Activated effector memory CD4-positive, alpha-beta T cell treated with Interleukin-2 at 50 U/mL for 16 hours (primary cell): ENCODE data around the gene SOX10.
"Not testable (repeated sequence)": the region's sequence is repeated elsewhere in the genome, so short reads cannot be mapped to it uniquely, and the experiment has no call there.

ENCODE experiments used
- DNase-seq: peaks from one replicate; pipeline ENCODE4 v3.0.0-alpha.2; 2020

SOX10 gene

GRCh38 chr22:37959231-37959825 lies 25.0 kb downstream of the SOX10 start:
- no peak for DNase-seq

GRCh38 chr22:37957232-37957631 lies 27.1 kb downstream of the SOX10 start:
- DNase-seq, result no peak

GRCh38 chr22:37955825-37956397 lies 28.4 kb downstream of the SOX10 start:
- DNase-seq, result not testable (repeated sequence)

GRCh38 chr22:37954686-37955085 lies 29.7 kb downstream of the SOX10 start:
- no peak for DNase-seq

- peak; percentile 91 for DNase-seq
Observed at GRCh38 chr22:37953437-37954179, 30.7 kb downstream of the SOX10 start, which contains the start of the genes C22orf23 and POLR2F. TSS of gene C22orf23 (minus strand) at chr22:37953601. CDS start at chr22:37953149, 452 bp downstream. TSS of gene POLR2F (plus strand) at chr22:37953699. CDS start at chr22:37953788, 89 bp downstream.

GRCh38 chr22:37953062-37953436 lies 31.3 kb downstream of the SOX10 start:
- DNase-seq, result no peak

- not testable (repeated sequence) for DNase-seq
Observed at GRCh38 chr22:37952629-37953028, 31.7 kb downstream of the SOX10 start.

GRCh38 chr22:37951305-37951704 lies 33.0 kb downstream of the SOX10 start:
- DNase-seq, result no peak

- not testable (repeated sequence) for DNase-seq
Observed at GRCh38 chr22:37947142-37947795, 37.1 kb downstream of the SOX10 start.

GRCh38 chr22:37944423-37944822 lies 39.9 kb downstream of the SOX10 start:
- not testable (repeated sequence) for DNase-seq

- DNase-seq, result no peak
Observed at GRCh38 chr22:37943825-37944198, 40.5 kb downstream of the SOX10 start.

GRCh38 chr22:37943136-37943824 lies 41.1 kb downstream of the SOX10 start:
- no peak for DNase-seq

- no peak for DNase-seq
Observed at GRCh38 chr22:37942133-37942532, 42.2 kb downstream of the SOX10 start.

- no peak for DNase-seq
Observed at GRCh38 chr22:37940698-37941376, 43.5 kb downstream of the SOX10 start.

GRCh38 chr22:37933711-37934376 lies 50.5 kb downstream of the SOX10 start:
- DNase-seq, result peak; percentile 71

- no peak for DNase-seq
Observed at GRCh38 chr22:37932821-37933578, 51.4 kb downstream of the SOX10 start.

- DNase-seq, result no peak
Observed at GRCh38 chr22:37932401-37932800, 52.0 kb downstream of the SOX10 start.

GRCh38 chr22:37931893-37932389 lies 52.4 kb downstream of the SOX10 start:
- no peak for DNase-seq

GRCh38 chr22:37930952-37931440 lies 53.4 kb downstream of the SOX10 start:
- DNase-seq, result no peak

GRCh38 chr22:37930270-37930951 lies 53.9 kb downstream of the SOX10 start:
- no peak for DNase-seq
